Peyer's patch (tissue), 4 donors: ENCODE results near the gene PLAGL2. TPM values are rescaled to one million over a fixed set of nuclear protein-coding genes. Genes with fewer than 3 reads are reported as not detected.

Experiments used
- DNase-seq, 3 donors: peaks; one replicate each; pipeline ENCODE4 v3.0.0-alpha.2; 2017 to 2019
- H3K27ac ChIP-seq, 4 donors: fragments of 200-600 bp; sonication (generic); one replicate each; pipeline ENCODE4 v1.5.1; 2016 to 2019
- H3K27me3 ChIP-seq, 2 donors: fragments of 200-600 bp; sonication (generic); one replicate each; pipeline ENCODE4 v1.5.1; 2019
- H3K36me3 ChIP-seq, 3 donors: fragments of 200-600 bp; sonication (generic); one replicate each; pipeline ENCODE4 v1.5.1; 2016 to 2019
- H3K4me1 ChIP-seq, 4 donors: fragments of 200-600 bp; sonication (generic); one replicate each; pipeline ENCODE4 v1.5.1; 2016 to 2019
- H3K4me3 ChIP-seq, 4 donors: fragments of 200-600 bp; sonication (generic); 1 replicate in 3 of 4; 2 replicates in 1 of 4; pipeline ENCODE4 v1.5.1; 2016 to 2019; ENCODE audit warnings: mild to moderate bottlenecking in 1 of 4
- H3K9me3 ChIP-seq, 4 donors: fragments of 200-600 bp; sonication (generic); one replicate each; pipeline ENCODE4 v1.5.1; 2016 to 2019; ENCODE audit warnings: mild to moderate bottlenecking in 1 of 4
- POLR2A ChIP-seq, 2 donors: fragments of 450-650 bp; IDR thresholded peaks; one replicate each; pipeline ENCODE4 v1.5.1; 2017; ENCODE audit warnings: antibody characterized with exemption in 2 of 2, mild to moderate bottlenecking in 2 of 2, moderate library complexity in 2 of 2
- total RNA-seq, 4 donors: library from RNA; depleted of rRNA; stranded (reverse); fragments of >200 nt; gene quantifications; one replicate each; pipeline ENCODE4 v1.1.0, GENCODE V29; 2016
- TF ChIP-seq, protein P1 (sequence below), 6 experiments: fragments of 450-650 bp in 4 of 6; fragments of 200-600 bp in 2 of 6; sonication (generic) in 1 of 6; IDR thresholded peaks; one replicate each; pipeline ENCODE4 v1.5.1; 2017 to 2019; ENCODE audit warnings: antibody characterized with exemption in 6 of 6, mild to moderate bottlenecking in 3 of 6, moderate library complexity in 1 of 6

PLAGL2 gene
- total RNA-seq, 4 donors from 2014 or later: 5.8 to 55.9 (median 25.8) TPM

DNA sequence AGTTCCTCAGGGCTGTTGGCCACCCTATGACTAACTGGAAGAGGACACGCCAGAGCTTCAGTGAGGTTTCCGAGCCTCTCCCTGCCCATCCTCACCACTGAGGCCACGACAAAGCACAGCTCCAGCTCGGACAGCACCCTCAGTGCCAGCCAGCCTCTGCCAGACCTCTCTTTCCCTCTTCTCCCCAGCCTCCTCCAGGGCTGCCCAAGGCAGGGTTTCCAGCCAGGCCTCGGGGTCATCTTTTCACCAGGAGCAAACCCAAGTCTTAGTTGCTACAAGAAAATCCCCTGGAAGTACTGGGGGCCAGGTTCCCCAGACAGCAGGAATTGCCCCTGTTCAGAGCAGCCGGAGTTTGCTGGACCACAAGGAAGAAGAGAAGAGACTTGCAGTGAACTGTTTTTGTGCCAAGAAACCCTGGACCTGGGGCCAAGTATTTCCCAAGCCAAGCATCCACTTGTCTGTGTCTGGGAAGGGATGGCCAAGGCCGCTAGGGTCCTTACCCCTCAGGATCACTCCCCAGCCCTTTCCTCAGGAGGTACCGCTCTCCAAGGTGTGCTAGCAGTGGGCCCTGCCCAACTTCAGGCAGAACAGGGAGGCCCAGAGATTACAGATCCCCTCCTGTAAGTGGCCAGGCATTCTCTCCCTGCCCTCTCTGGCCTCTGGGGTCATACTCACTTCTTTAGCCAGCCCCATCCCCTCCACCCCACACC is 41.6 kb downstream of the PLAGL2 start:
- DNase-seq: peak in 1 of 3 donors; percentile 31
- Histone ChIP-seq H3K36me3 (peaks cover 0 to 65% (median 0%) of the 10 kb centered on the region in 3 donors), H3K27ac (no peak overlapping the region), H3K27me3 (no peaks in the 10 kb centered on the region), H3K9me3 (no peaks in the 10 kb centered on the region), H3K4me1 (no peaks in the 10 kb centered on the region), H3K4me3 (no peak overlapping the region)
- TF ChIP-seq, protein P1, sequence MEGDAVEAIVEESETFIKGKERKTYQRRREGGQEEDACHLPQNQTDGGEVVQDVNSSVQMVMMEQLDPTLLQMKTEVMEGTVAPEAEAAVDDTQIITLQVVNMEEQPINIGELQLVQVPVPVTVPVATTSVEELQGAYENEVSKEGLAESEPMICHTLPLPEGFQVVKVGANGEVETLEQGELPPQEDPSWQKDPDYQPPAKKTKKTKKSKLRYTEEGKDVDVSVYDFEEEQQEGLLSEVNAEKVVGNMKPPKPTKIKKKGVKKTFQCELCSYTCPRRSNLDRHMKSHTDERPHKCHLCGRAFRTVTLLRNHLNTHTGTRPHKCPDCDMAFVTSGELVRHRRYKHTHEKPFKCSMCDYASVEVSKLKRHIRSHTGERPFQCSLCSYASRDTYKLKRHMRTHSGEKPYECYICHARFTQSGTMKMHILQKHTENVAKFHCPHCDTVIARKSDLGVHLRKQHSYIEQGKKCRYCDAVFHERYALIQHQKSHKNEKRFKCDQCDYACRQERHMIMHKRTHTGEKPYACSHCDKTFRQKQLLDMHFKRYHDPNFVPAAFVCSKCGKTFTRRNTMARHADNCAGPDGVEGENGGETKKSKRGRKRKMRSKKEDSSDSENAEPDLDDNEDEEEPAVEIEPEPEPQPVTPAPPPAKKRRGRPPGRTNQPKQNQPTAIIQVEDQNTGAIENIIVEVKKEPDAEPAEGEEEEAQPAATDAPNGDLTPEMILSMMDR (IDR thresholded peaks at IDR 0.05): no peak
- no peak for TF ChIP-seq POLR2A (IDR thresholded peaks at IDR 0.05)

DNA sequence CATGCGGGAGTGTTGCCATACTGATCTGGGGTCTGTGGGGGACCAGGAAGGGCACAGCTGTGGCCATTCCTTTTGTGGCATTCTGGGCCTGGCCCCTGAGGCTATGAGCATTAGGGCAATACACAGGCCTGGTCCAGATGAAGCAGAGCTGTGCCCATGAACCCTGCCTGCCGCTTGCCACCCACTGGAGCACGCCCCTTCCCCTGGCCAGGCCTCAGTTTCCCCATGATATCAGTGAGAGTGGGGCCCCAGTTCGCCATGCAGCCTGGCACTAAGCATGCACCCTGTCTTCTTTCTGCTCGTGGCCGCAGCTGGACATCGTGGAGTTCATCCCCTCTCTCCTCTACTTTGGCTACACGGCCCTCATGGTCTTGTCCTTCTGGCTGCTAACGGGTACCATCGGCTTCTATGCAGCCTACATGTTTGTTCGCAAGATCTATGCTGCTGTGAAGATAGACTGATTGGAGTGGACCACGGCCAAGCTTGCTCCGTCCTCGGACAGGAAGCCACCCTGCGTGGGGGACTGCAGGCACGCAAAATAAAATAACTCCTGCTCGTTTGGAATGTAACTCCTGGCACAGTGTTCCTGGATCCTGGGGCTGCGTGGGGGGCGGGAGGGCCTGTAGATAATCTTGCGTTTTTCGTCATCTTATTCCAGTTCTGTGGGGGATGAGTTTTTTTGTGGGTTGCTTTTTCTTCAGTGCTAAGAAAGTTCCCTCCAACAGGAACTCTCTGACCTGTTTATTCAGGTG is 42.4 kb downstream of the PLAGL2 start:
- no peak for TF ChIP-seq POLR2A (IDR thresholded peaks at IDR 0.05)
- TF ChIP-seq, protein P1 (IDR thresholded peaks at IDR 0.05): no peak
- peak in 1 of 3 donors; percentile 16 for DNase-seq
- Histone ChIP-seq H3K4me3 (no peak overlapping the region), H3K27ac (no peak overlapping the region), H3K36me3 (peaks cover 0 to 70% (median 0%) of the 10 kb centered on the region in 3 donors), H3K4me1 (no peaks in the 10 kb centered on the region), H3K9me3 (no peaks in the 10 kb centered on the region), H3K27me3 (no peaks in the 10 kb centered on the region)

DNA sequence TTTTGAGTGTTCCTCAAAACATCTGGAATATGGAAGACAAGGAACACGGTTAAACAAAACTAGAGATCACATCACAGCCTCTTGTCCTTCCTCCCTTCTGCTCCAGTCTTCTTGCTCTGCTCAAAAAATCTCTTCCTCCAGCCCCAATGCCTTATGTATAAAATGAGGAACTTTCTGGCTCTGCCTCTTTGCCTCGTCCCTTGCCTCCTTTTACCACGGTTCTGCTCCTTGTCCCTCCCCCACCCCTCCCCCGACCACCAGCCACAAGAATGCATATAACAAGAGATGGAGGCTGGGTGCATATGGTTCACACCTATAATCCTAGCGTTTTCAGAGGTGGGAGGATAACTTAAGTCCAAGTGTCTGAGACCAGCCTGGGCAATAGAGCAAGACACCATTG is 43.6 kb downstream of the PLAGL2 start:
- Histone ChIP-seq H3K4me1 (no peaks in the 10 kb centered on the region), H3K4me3 (no peak overlapping the region), H3K27me3 (no peaks in the 10 kb centered on the region), H3K27ac (no peak overlapping the region), H3K9me3 (no peaks in the 10 kb centered on the region), H3K36me3 (peaks cover 0 to 82% (median 0%) of the 10 kb centered on the region in 3 donors)
- peak in 1 of 3 donors; percentile 6 for DNase-seq
- TF ChIP-seq, protein P1 (IDR thresholded peaks at IDR 0.05): no peak
- no peak for TF ChIP-seq POLR2A (IDR thresholded peaks at IDR 0.05)

DNA sequence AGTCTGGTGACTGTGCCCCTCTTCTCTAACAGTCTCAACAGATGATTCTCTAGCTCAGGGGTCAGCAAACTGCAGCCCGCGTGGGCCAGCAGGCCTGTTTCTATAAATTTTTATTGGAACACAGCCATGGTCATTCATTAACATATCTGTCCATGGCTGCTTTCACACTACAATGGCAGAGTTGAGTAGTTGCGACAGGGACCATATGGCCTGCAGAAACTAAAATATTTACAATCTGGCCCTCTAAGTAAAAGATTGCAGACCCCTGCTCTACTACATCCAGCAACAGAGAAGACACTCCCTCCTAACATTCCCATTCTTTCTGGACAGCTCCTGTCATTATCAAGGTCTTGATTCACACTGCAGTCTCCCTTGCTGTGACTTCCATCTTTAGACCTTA is 45.2 kb downstream of the PLAGL2 start:
- Histone ChIP-seq H3K4me3 (no peak overlapping the region), H3K27me3 (no peaks in the 10 kb centered on the region), H3K36me3 (peaks cover 0 to 95% (median 0%) of the 10 kb centered on the region in 3 donors), H3K9me3 (no peaks in the 10 kb centered on the region), H3K4me1 (no peaks in the 10 kb centered on the region), H3K27ac (no peak overlapping the region)
- peak in 1 of 3 donors; percentile 3 for DNase-seq
- no peak for TF ChIP-seq POLR2A (IDR thresholded peaks at IDR 0.05)
- TF ChIP-seq, protein P1 (IDR thresholded peaks at IDR 0.05): no peak

DNA sequence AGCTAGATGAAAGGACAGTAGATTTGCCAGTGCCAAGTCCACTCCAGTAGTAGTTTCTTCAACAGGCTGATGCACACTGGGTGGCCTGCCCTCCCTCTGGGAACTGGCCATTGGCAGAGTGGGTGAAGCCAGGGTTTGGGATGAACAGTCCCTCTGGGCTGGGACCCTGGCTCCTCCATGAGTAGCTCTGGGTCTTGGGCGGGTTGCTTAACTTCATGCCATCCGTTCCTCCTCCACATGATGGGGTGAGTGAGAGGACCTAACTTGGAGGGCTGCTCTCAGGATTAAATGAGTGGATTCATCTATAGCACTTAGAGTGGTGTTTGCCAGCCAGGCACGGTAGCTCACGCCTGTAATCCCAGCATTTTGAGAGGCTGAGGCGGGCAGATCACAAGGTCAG is 47.2 kb downstream of the PLAGL2 start:
- no peak for DNase-seq
- Histone ChIP-seq H3K36me3 (peaks cover 0 to 81% (median 0%) of the 10 kb centered on the region in 3 donors), H3K27me3 (no peaks in the 10 kb centered on the region), H3K9me3 (no peaks in the 10 kb centered on the region), H3K27ac (no peak overlapping the region), H3K4me3 (no peak overlapping the region), H3K4me1 (peaks cover 0 to 3% (median 0%) of the 10 kb centered on the region in 4 donors)
- no peak for TF ChIP-seq POLR2A (IDR thresholded peaks at IDR 0.05)
- TF ChIP-seq, protein P1 (IDR thresholded peaks at IDR 0.05): no peak
